Measurements from ENCODE around the gene ALX4. TPM values are rescaled to one million over a fixed set of nuclear protein-coding genes. Genes with fewer than 3 reads are reported as not detected.

ALX4 gene
- total RNA-seq, 4 donors from 2014 or later: not detected

DNA sequence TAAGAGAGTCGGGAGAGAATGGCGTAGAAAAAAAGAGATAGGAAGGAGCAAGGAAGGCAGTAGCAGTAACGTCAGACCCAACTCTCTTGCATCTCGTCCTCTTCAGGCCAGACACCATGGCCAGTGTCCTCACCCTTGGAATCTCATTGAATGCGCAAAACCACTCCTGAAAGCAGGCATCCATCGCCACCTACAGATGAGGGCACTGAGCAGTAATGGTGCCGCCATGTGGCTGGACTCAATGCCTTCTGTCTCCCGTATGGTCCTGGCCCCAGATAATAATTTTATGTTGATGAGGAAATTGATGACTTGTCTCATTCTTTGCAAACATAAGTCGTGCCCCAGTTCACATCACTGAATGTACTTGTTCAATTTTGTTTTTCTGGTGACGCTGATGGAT, 17.8 kb upstream of the ALX4 start:
- DNase-seq: no peak
- 43 to 53% methylated on average over 6 to 10 of the region's 10 CpGs for WGBS, 2 donors (ENCODE audit: low coverage in 1 of 2)
- in situ Hi-C loops (cut with MboI; ENCODE audit: low pct_ligation_motif_present in 1 of 4, low pct_unique_long_range_greater_than_20kb in 1 of 4, low sequenced_read_pairs in 3 of 4): no loop called here
- Histone ChIP-seq H3K4me1 (no peaks in the 10 kb centered on the region), H3K4me3 (no peak overlapping the region), H3K36me3 (no peaks in the 10 kb centered on the region), H3K27me3 (peaks cover 90% of the 10 kb centered on the region), H3K27ac (no peak overlapping the region), H3K9me3 (no peaks in the 10 kb centered on the region)
- intact Hi-C loops (cut with DNase I; ENCODE audit: low total_unique reads): no loop called here
- TF ChIP-seq POLR2AphosphoS5 (IDR thresholded peaks at IDR 0.05) (no peak), POLR2A (IDR thresholded peaks at IDR 0.05) (no peak), EP300 (IDR thresholded peaks at IDR 0.05; ENCODE audit: low read depth) (no peak)
- TF ChIP-seq, protein P1, sequence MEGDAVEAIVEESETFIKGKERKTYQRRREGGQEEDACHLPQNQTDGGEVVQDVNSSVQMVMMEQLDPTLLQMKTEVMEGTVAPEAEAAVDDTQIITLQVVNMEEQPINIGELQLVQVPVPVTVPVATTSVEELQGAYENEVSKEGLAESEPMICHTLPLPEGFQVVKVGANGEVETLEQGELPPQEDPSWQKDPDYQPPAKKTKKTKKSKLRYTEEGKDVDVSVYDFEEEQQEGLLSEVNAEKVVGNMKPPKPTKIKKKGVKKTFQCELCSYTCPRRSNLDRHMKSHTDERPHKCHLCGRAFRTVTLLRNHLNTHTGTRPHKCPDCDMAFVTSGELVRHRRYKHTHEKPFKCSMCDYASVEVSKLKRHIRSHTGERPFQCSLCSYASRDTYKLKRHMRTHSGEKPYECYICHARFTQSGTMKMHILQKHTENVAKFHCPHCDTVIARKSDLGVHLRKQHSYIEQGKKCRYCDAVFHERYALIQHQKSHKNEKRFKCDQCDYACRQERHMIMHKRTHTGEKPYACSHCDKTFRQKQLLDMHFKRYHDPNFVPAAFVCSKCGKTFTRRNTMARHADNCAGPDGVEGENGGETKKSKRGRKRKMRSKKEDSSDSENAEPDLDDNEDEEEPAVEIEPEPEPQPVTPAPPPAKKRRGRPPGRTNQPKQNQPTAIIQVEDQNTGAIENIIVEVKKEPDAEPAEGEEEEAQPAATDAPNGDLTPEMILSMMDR (IDR thresholded peaks at IDR 0.05): no peak

- 35 to 46% methylated on average over 4 to 13 of the region's 15 CpGs for WGBS, 2 donors (ENCODE audit: low coverage in 1 of 2)
- intact Hi-C loops (cut with DNase I; ENCODE audit: low total_unique reads): no loop called here
Measured at GRCh38 chr11:44326615-44327475, 16.9 kb upstream of the ALX4 start.

GRCh38 chr11:44325698-44326097, 15.8 kb upstream of the ALX4 start:
- H3K36me3 ChIP-seq: no peaks in the 10 kb centered on the region
- in situ Hi-C loops (cut with MboI; ENCODE audit: low pct_ligation_motif_present in 1 of 4, low pct_unique_long_range_greater_than_20kb in 1 of 4, low sequenced_read_pairs in 3 of 4) (no loop called here), intact Hi-C loops (cut with DNase I; ENCODE audit: low total_unique reads) (no loop called here)
- no peaks in the 10 kb centered on the region for H3K4me1 ChIP-seq
- H3K4me3 ChIP-seq: no peak overlapping the region
- H3K9me3 ChIP-seq: no peaks in the 10 kb centered on the region
- no peak for TF ChIP-seq POLR2A (IDR thresholded peaks at IDR 0.05)
- TF ChIP-seq EP300 (IDR thresholded peaks at IDR 0.05; ENCODE audit: low read depth): no peak
- WGBS, 2 donors (ENCODE audit: low coverage in 1 of 2): 58 to 67% methylated on average over 1 to 5 of the region's 5 CpGs
- H3K27ac ChIP-seq: no peak overlapping the region
- H3K27me3 ChIP-seq: peaks cover 100% of the 10 kb centered on the region
- DNase-seq: no peak

More at GRCh38 chr11:44326615-44327475, 16.9 kb upstream of the ALX4 start:
- TF ChIP-seq, protein P1 (IDR thresholded peaks at IDR 0.05): no peak
- TF ChIP-seq POLR2A (IDR thresholded peaks at IDR 0.05) (no peak), POLR2AphosphoS5 (IDR thresholded peaks at IDR 0.05) (no peak), EP300 (IDR thresholded peaks at IDR 0.05; ENCODE audit: low read depth) (no peak)
- no peaks in the 10 kb centered on the region for H3K4me1 ChIP-seq
- no peaks in the 10 kb centered on the region for H3K36me3 ChIP-seq
- in situ Hi-C loops (cut with MboI; ENCODE audit: low pct_ligation_motif_present in 1 of 4, low pct_unique_long_range_greater_than_20kb in 1 of 4, low sequenced_read_pairs in 3 of 4): no loop called here
- H3K27me3 ChIP-seq: peaks cover 92% of the 10 kb centered on the region
- no peak for DNase-seq
- H3K27ac ChIP-seq: no peak overlapping the region
- no peak overlapping the region for H3K4me3 ChIP-seq
- H3K9me3 ChIP-seq: no peaks in the 10 kb centered on the region

GRCh38 chr11:44324749-44325525, 15.0 kb upstream of the ALX4 start:
- TF ChIP-seq EP300 (IDR thresholded peaks at IDR 0.05; ENCODE audit: low read depth): no peak
- no peak for TF ChIP-seq POLR2AphosphoS5 (IDR thresholded peaks at IDR 0.05)
- peaks cover 100% of the 10 kb centered on the region for H3K27me3 ChIP-seq
- no peaks in the 10 kb centered on the region for H3K9me3 ChIP-seq
- H3K4me1 ChIP-seq: peaks cover 0 to 3% (median 0%) of the 10 kb centered on the region in 4 donors
- in situ Hi-C loops (cut with MboI; ENCODE audit: low pct_ligation_motif_present in 1 of 4, low pct_unique_long_range_greater_than_20kb in 1 of 4, low sequenced_read_pairs in 3 of 4) (loop anchor here in 1 of 4 donors (25.0 kb wide), 1 partner anchor 562 kb away; no protein-coding TSS in a partner anchor), intact Hi-C loops (cut with DNase I; ENCODE audit: low total_unique reads) (no loop called here)
- WGBS, 2 donors (ENCODE audit: low coverage in 1 of 2): 51 to 65% methylated on average over 4 to 13 of the region's 13 CpGs
- H3K4me3 ChIP-seq: no peak overlapping the region
- H3K36me3 ChIP-seq: no peaks in the 10 kb centered on the region
- no peak overlapping the region for H3K27ac ChIP-seq
- no peak for DNase-seq

DNA sequence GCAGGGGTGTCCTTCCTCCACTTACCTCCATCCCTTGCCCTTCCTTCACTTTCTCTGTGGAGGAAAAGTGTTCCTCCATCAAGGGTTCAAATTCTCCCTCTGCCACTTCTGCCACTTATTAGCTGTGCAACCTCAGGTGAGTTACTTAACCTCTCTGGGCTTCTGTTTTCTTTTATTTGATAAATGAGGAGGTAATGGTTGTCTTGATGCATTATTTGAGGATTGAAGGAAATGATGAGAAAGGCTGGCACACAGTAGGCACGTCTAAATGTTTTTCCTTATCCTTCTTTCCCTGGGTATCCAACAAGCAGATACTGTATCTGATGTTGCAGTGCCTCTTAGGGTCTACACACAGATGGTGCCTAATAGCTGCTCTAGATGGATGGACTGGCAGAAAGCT, 14.3 kb upstream of the ALX4 start:
- Histone ChIP-seq H3K4me1 (peaks cover 0 to 7% (median 0%) of the 10 kb centered on the region in 4 donors), H3K27ac (no peak overlapping the region), H3K36me3 (no peaks in the 10 kb centered on the region), H3K27me3 (peaks cover 100% of the 10 kb centered on the region), H3K4me3 (no peak overlapping the region), H3K9me3 (no peaks in the 10 kb centered on the region)
- no peak for DNase-seq
- in situ Hi-C loops (cut with MboI; ENCODE audit: low pct_ligation_motif_present in 1 of 4, low pct_unique_long_range_greater_than_20kb in 1 of 4, low sequenced_read_pairs in 3 of 4): loop anchor here in 1 of 4 donors (25.0 kb wide), 1 partner anchor 563 kb away; no protein-coding TSS in a partner anchor
- 47 to 60% methylated on average over 1 of the region's 1 CpG for WGBS, 2 donors (ENCODE audit: low coverage in 1 of 2)
- intact Hi-C loops (cut with DNase I; ENCODE audit: low total_unique reads): no loop called here
- TF ChIP-seq, protein P1 (IDR thresholded peaks at IDR 0.05): no peak
- TF ChIP-seq POLR2AphosphoS5 (IDR thresholded peaks at IDR 0.05): no peak
- no peak for TF ChIP-seq EP300 (IDR thresholded peaks at IDR 0.05; ENCODE audit: low read depth)
- no peak for TF ChIP-seq POLR2A (IDR thresholded peaks at IDR 0.05)
